Measurements from ENCODE around the gene UNC80.

UNC80 gene

GRCh38 chr2:209969692-209970091, 198.1 kb downstream of the UNC80 start:
- no peak for DNase-seq (ENCODE audit: low read depth, low spot score)

GRCh38 chr2:209970271-209970670, 198.6 kb downstream of the UNC80 start:
- DNase-seq (ENCODE audit: low read depth, low spot score): no peak

- no peak for DNase-seq (ENCODE audit: low read depth, low spot score)
Measured at GRCh38 chr2:209970711-209971110, 199.1 kb downstream of the UNC80 start.

- no peak for DNase-seq (ENCODE audit: low read depth, low spot score)
Measured at GRCh38 chr2:209973328-209973727, 201.7 kb downstream of the UNC80 start.

- DNase-seq (ENCODE audit: low read depth, low spot score): no peak
Measured at GRCh38 chr2:209974576-209974975, 202.9 kb downstream of the UNC80 start.

GRCh38 chr2:209976698-209977385, 205.2 kb downstream of the UNC80 start:
- DNase-seq (ENCODE audit: low read depth, low spot score): no peak

GRCh38 chr2:209977386-209978239, 206.0 kb downstream of the UNC80 start:
- no peak for DNase-seq (ENCODE audit: low read depth, low spot score)

DNA sequence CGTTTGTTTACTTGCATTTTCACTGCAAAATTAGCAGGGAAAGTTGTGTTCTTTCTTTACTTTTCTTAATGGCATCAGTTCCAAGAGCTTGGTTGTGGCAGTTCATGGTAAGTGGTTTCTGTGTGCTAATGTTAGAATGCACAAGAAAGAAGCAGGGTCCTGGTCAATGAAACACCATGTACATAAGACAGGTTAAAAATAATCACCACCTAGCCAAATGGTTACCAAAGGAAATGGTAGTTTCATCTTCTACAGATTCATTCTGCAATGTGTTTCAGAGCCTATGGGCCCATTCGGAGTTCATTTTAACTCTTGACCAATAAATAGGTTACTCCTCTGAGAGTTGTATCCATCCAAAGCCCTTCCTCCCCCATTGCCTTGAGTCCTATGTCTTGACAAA, 212.7 kb downstream of the UNC80 start:
- DNase-seq (ENCODE audit: low read depth, low spot score): no peak

DNA sequence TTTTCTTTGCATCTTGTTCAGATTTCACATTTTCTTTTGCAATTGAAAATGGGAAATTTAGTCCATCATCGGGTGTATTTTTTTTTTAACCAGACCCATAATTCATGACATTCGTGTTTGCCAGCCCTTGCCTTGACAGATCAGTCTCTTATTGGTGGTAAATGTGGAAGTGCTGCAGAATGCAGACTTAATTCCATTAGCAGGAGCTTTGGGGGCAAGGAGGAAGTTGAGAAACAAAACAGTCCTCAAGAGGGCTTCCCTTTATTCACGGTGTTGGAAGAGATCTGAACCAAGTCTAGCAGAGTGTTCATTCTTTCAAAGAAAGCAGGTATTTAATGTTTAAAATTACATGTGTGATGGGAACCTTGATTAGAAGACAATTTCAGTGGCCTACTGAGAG, 214.2 kb downstream of the UNC80 start:
- no peak for DNase-seq (ENCODE audit: low read depth, low spot score)

DNA sequence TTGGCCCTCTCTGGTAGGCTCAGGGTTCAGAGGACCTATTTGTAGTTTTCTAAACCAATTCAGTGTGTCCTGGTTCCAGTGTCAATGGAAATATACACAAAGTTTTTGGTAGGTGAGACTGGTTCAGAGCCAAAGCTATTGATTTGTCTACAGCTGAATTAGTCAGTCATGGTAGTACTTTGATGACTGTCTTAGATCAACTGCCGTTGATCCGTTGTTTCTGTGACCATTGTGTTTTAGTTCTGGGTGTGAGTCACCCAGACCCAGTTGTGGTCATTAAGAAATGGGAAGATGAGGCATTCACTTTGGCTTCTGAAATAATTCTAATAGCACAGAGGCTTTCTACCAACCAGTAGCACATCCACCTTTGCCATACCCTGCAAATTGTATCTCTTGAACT, 214.8 kb downstream of the UNC80 start:
- no peak for DNase-seq (ENCODE audit: low read depth, low spot score)

GRCh38 chr2:209988010-209988409, 216.4 kb downstream of the UNC80 start:
- no peak for DNase-seq (ENCODE audit: low read depth, low spot score)

DNA sequence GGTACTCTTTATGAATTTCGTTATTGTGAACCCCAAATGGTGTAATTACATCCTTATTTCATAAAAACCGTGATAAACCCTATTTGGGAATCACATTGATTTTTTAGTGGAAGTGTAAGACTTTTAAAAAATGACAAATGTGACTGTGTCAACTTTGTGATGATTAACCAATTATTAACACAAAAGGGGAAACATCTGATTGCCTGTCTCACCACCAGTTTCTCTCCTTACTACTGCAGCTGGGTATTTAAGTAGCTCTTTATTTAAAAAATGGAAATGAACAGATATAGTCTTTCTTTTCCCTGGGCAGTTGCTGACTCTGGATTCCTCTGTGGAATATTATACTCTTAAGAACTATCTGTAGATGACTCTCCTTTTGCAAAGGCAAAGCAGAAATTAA, 219.2 kb downstream of the UNC80 start:
- no peak for DNase-seq (ENCODE audit: low read depth, low spot score)

DNA sequence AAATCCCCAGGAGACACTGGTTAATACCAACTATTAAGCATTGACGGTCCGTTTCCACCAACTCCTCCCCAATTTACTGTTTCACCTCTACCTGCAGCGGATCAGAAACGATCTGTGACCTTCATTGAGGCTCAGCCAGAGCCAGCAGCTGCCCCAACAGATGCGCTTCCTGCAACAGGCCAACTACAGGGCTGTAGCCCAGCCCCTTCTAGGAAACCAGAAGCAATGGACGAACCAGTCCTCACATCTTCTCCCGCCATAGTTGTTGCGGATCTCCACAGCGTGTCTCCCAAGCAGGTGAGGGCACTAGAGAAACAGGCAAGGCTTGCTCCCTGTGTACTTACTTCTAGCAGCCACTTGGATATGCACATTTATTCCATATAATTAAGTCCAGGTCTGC, 222.3 kb downstream of the UNC80 start:
- no peak for DNase-seq (ENCODE audit: low read depth, low spot score)

GRCh38 chr2:209998596-209998995, 227.0 kb downstream of the UNC80 start:
- DNase-seq (ENCODE audit: low read depth, low spot score): no peak

GRCh38 chr2:210000464-210001324, 229.1 kb downstream of the UNC80 start:
- DNase-seq (ENCODE audit: low read depth, low spot score): no peak

- DNase-seq (ENCODE audit: low read depth, low spot score): peak; percentile 94
Measured at GRCh38 chr2:210002158-210003157, 230.8 kb downstream of the UNC80 start, which contains the start of gene RPE. Gene RPE (plus strand): TSS chr2:210002638. CDS start chr2:210002662, 24 bp downstream.

DNA sequence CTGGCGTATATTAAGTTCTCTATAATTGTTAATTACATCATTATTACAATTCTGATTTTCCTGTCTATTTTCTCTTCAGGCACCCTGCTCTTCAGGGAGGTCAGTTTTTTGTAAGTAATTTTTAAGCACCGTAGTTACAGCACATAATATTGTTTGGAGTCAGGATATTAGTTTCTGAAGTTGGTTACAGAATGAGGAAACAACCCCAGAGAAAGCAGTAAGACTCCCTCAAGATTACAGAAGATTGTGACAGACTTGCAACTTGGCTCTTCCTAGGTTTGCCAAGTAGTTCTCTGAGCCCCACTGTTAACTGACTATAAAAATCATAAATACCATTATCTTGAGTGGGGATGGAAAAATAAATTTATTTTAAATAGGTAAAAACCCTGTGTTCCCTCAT, 231.7 kb downstream of the UNC80 start:
- DNase-seq (ENCODE audit: low read depth, low spot score): no peak

DNA sequence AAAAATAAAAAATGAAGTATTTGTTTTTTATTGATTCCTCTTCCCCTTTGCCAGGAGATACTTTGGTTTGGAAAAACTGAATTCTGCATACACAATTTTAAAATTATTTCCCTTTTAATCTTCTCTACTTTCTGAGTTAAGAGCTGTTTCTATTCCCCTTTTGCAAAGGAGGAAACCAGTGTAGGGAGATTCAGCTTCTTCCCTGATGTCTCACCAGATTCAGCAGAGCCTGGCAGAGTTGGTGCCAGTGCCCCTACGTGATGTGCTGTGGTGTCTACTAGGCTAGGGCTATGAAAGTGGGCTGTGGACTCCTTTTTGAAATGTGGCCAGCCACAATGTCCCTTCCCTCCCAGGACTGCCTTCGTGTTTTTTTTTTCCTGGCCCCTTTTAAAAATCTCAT, 233.2 kb downstream of the UNC80 start:
- DNase-seq (ENCODE audit: low read depth, low spot score): no peak

GRCh38 chr2:210007895-210008294, 236.3 kb downstream of the UNC80 start:
- DNase-seq (ENCODE audit: low read depth, low spot score): no peak

DNA sequence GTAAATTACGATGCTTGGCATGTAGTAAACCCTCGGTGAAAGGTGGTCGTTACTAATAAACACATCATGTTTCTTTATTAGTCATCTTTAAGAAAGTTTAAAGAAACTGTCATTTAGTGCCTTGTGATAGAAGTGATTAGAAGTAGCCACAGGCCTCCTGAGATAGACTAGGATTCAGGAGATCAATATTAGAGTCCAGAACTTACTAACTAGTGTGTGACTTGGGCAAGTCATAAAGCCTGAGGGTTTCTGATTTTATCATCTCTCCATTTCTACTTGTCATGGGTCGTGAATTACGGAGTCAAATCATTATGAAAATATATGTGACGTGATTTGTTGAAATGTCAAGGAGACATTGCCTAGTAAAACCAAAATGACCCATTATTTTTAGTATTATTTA, 237.5 kb downstream of the UNC80 start:
- DNase-seq (ENCODE audit: low read depth, low spot score): no peak

- no peak for DNase-seq (ENCODE audit: low read depth, low spot score)
Measured at GRCh38 chr2:210009896-210010295, 238.3 kb downstream of the UNC80 start.
